ENCODE measurements around the gene MAN2B2. TPM values are rescaled to one million over a fixed set of nuclear protein-coding genes. Genes with fewer than 3 reads are reported as not detected.

The MAN2B2 gene
- polyA plus RNA-seq, 5 donors = 12.3 to 18.1 (median 15.9) TPM

DNA sequence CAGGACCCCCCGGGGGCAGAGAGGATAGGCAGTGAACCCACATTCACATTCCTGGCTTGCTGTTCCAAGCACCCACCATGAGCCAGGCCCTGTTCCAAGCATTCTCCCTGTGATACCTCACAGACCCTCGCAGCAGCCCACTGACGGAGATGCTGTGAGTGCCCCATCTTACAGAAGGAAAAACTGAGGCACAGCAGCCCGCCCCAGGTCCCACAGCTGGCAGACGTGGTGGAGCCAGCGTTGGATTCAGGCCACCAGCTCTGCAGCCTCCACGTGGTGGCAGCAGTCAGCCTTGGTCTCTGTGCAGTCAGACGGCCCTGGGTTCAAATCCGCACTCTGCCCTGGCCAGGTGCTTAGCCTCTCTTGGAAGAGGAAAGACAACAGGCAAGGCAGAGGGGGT, 16.8 kb downstream of the MAN2B2 start:
- no peak for DNase-seq

DNA sequence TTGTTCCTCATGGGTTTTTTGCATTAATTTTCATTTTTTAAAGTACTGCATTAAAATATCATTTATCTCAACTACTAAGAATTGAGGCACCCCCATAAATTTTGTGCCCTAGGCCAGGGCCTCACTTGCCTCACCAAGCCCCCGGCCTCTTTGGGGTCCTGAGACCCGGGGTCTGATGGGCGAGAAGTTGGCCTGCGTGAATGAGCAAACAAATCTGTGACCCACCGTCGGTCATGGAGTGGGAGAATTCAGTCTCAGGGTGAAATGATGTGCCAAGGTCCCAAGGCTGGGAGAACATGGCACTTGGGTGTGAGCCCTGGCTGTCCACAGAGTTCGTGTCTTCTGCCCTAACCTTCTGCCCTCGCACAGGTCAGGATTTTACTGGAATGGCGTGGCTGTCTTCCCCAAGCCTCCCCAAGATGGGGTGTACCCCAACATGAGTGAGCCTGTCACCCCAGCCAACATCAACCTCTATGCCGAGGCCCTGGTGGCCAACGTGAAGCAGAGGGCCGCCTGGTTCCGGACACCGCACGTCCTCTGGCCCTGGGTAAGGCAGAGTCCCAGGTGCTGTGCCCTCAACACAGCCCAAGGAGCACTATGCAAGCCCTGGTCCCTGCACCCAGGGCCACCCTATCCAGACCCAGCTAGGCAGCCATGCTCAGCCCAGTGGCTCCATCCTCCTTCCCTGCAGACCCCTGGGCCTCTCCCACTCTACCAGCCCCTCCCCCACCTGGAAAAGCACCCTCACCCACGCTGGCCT, 18.0 kb downstream of the MAN2B2 start:
- no peak for DNase-seq

DNA sequence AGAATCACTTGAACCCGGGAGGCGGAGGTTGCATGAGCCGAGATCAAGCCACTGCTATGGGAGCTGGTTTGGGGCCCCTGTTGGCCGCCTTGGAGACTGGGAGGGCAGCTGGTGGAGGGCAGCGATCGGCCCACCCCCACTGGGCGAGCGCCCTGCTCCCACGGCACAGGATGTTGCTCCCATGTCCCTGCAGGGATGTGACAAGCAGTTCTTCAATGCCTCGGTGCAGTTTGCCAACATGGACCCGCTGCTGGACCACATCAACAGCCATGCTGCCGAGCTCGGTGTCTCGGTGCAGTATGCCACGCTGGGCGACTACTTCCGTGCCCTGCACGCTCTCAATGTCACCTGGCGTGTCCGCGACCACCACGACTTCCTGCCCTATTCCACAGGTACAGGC, 19.4 kb downstream of the MAN2B2 start:
- no peak for DNase-seq

DNA sequence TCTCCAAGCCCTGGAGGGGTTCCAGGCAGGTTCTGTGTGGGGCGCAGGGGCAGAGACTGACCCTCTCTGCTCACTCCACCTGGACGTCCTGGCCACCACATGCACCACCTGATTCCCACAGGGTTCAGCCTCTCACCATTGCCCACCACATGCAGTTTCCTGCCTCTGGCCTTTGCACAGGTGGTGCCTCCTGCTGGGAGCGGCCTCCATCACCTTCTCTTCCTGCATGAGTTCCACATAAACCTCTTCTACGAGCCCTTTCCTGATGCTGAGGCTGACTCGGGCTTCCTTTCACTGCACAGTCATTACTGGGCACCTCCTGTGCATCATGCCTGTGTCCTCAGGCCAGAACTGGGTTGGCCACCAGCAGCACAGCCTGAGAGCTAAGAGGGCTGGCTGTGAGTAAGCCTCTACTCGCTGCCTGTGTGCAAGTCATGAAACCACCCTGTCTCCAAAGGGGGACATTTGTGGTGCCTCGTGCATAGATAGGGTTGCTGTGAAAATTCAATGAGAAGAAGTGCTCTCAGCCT, 19.9 kb downstream of the MAN2B2 start:
- DNase-seq = no peak

DNA sequence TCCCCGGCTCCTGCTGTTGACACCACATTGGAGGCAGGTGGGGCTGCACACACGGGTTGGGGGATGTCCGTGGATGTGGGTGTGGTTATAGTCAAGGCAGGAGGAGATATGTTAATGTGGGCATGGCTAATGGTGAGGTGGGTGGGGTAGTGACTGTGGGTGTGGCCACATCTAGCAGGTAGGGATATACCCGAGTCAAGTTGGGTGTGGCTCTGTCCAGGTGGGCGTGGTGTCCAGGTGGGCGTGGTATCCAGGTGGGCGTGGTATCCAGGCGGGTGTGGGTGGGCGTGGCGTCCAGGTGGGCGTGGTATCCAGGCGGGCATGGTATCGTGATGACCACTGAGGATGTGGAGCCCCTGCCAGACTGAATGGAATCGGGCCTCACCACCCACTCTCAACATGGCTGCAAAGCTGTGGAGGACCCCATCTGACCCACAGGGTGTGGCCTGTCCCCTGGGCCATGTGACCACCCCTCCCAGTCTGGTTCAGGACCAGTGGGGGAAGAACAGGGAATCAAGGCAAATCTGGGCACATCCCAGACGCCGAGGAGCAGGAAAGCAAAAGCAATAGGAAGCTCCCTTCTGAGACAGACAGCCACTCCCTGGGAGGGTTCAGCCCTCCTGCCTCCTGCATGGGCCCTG, 21.0 kb downstream of the MAN2B2 start:
- DNase-seq = no peak

DNA sequence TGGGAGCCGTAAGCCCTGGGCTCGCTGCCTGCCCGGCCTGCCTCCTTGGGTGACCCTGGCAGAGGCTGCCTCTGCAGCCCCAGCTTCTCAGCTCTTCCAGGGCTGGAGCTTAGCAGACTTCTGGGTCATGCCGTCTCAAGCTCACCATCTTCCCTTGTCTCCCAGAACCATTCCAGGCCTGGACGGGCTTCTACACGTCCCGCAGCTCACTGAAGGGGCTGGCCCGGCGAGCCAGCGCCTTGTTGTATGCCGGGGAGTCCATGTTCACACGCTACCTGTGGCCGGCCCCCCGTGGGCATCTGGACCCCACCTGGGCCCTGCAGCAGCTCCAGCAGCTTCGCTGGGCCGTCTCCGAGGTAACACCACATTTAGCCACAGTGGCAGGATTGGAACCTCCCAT, 22.0 kb downstream of the MAN2B2 start:
- no peak for DNase-seq

DNA sequence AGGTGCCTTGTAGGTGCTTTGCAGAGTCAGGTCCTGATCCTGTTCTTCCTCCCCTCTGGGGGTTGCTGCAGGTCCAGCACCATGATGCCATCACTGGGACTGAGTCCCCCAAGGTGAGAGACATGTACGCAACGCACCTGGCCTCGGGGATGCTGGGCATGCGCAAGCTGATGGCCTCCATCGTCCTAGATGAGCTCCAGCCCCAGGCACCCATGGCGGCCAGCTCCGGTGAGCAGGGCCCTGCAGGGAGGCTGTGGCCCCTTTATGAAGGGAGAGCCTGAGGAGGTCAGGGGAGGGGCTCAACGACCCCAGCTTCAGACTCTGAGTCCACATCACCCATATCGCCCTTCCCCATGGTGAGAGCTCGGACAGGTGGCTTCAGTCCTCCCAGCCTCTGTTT, 23.1 kb downstream of the MAN2B2 start:
- no peak for DNase-seq

DNA sequence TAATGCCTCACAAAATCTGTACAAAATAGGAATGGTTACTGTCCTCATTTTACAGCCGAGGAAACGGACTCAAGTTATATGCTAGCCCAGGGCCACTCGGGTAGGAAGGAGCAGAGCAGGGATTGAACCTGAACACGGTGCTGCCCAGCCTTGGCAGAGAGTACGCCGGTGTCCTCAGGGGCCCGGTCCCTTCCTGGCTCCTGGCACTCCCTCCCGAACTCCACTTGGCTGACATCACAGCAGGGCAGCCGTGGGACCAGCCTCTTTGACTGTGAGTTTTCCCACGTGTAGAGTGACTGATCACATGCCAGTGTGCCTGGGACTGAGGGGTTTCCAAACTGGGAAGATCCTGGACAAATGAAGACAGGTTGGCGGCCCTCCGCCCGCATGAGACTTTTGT, 23.7 kb downstream of the MAN2B2 start:
- DNase-seq = no peak

DNA sequence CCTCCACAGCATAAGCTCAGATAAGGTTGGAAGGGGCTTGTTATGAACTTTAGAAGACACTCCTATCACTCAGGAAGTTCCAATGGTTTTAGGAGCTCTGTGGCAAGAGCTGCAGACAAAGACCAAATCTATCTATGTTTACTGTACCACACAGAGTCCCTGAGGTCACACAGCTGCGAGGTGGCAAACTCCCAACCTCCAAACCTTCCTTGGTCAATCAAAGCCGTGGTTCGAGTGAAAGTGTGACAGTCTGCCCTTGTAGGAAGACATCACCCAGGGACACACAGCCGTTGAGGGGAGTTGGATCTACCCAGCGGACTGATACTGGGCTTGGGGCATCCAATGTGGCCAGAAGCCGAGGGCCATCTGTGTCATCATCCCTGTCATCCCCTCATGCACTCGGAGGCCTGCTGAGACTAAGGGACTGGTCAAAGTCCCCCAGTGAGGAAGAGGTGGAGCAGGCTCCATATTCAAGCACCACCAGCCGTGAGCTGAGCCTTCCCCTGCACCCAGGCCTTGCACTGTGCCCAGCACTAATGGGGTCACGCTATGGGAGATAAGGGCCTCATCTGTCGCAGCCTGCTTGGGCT, 26.8 kb downstream of the MAN2B2 start:
- DNase-seq = no peak

DNA sequence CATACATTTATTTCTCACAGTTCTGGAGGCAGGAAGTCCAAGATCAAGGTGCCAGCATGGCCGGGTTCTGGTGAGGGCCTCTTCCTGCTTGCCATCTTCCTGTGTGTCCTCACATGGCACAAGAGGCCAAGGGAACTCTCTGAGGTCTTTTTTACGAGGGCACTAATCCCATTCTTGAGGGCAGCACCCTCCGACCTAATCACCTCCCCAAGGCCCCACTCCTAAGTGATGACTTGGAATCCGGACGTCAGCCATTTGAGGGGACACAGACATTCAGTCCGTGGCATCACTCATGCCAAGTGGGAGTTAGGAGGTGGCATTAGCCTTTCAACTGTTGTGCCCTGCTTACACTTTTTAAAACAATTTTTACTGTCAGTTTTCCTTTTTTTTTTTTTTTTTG, 27.3 kb downstream of the MAN2B2 start:
- no peak for DNase-seq

DNA sequence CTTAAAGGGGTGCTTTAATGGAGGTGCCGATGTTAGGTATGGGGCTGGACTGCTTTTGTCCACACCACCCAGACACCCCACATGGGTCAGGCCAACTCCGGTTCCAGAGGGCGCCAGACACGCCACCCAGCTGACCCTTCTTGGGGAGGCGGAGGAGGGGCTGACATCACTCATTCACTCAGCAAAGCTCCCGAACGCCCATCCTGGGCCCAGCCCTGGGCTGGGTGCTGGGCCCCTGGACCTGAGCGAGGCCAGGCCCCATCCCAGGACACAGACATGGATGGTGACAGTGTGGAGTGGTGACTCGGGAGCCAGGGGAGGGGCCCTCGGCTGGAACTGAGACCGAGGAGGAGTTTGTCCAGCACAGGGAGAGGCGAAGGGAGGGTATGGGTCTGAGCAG, 28.1 kb downstream of the MAN2B2 start:
- DNase-seq = no peak

DNA sequence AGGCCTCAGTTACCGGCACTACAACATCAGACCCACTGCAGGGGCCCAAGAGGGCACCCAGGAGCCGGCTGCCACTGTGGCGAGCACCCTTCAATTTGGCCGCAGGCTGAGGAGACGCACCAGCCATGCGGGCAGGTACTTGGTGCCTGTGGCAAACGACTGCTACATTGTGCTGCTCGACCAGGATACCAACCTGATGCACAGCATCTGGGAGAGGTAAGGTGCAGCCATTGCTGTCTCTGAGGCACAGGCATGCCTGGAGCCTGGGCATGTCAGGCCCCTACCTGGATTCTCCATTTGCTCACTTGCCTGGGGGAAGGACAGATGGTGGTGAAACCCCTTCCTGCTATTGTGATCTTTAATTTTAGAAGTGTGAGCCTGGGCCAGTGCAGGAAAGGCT, 30.1 kb downstream of the MAN2B2 start:
- no peak for DNase-seq

DNA sequence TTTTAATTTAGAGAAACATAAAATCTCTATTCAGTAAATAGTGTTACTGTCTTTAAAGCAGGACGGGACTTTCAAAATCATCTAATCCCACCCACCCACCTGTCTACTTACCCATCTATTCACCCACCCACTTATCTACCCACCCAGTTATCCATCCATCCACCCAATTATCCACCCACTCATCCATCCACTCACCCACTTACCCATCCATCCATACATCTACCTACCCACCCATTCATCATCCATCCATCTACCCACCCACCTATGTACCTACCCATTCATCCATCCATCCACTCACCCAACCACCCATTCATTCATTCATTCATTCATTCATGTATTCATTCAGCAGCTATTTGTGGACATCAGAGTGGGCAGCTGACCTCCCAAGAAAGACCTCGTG, 30.6 kb downstream of the MAN2B2 start:
- no peak for DNase-seq

DNA sequence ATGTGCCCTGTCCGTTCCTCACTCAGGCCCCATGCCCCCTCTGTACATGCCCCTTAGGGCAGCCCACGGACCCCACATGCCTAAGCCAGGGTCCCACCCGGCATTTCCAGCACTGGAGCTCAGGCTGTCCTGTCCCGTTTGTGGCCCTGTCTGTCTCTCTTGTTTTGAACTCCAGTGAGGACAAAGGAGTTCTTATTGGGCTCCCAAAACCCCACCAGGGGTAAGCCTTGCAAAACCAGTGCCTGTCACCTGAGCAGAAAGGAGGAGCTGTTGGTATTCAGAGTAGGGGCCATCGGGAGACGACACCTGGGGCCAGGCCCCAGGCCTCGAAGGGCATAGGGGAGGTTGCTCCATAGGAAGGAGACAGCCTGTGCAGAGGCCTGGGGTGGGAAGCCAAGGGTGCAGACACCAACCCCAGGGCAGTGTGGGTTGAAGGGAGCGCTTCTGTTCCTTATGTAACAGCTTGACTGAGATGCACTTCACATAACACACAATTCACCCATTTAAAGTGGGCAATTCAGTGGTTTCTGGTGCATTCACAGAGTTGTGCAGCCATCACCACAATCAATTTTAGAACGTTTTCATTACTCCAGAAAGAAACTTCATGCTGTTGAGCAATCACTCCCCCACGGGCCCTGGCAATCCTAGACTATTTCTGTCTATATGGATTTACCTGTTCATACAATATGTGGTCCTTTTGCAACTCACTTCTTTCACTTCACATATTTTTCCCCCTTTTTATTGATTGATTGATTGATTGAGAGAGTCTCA, 31.7 kb downstream of the MAN2B2 start:
- DNase-seq = no peak

DNA sequence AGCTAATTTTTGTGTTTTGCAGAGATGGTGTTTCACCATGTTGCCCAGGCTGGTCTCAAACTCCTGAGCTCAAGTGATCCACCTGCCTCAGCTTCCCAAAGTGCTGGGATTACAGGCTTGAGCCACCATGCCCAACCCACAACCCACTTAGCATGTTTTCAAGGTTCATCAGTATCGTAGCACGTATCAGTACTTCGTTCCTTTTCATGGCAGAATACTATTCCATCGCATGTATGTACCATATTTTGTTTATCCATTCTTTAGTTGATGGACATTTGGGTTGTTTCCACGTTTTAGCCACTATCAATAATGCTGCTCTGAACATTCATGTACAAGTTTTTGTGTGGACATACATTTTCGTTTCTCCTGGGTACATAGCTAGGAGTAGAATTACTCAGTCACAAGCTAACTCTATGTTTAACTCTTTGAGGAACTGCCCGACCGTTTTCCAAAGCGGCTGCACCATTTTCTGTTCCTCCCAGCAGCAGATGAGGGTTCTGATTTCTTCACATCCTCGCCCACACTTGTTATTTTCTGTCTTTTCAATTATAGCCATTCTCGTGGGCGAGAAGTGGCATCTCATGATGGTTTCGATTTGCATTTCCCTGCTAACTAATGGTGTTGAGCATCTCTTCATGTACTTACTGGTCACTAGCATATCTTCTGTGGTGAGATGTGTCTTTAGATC, 32.5 kb downstream of the MAN2B2 start:
- DNase-seq = no peak

DNA sequence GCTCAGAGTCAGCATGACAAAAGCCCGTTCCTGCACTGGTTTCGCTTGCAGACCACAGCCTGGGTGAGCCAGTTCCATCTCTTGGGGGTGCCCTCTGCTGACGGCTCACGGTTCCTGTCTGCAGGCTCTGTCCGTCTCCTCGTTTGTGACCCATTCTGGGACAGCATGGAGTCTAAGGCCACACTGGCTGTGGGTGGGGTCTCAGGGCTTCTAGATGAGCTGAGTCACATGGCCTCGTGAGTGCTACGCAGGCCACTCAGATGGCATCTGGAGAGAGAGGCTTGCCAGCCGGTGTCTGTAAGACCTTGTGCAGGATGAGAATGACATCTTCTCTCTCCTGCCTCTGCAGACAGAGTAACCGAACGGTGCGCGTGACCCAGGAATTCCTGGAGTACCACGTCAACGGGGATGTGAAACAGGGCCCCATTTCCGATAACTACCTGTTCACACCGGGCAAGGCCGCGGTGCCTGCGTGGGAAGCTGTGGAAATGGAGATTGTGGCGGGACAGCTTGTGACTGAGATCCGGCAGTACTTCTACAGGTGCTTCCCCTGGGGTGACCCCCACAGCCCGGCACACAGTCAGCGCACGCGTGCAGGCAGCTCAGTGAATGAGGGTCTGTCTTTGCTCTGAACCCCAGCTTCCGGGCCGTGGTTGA, 33.9 kb downstream of the MAN2B2 start:
- DNase-seq = no peak

DNA sequence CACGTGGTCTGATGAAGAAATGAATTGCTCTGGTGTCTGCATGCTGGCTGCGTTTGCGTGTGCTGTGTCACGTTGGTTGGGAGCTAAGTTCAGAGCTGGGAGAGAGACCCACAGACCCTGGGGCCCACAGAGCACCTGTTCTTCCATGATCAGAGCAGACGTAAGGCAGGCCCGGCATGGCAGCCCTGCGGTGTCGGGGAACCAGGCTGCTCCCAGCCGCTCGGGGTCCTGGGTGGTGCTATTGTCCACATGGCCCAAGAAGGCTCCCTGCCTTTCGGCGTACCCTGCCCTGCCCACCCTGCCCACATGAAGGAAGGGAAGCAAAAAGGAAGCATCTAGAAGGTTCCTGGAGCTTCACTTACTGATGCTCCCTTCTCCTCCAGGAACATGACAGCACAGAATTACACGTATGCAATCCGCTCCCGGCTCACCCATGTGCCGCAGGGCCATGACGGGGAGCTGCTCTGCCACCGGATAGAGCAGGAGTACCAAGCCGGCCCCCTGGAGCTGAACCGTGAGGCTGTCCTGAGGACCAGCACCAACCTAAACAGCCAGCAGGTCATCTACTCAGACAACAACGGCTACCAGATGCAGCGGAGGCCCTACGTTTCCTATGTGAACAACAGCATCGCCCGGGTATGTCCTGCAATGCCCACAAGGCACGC, 34.6 kb downstream of the MAN2B2 start:
- DNase-seq = no peak

DNA sequence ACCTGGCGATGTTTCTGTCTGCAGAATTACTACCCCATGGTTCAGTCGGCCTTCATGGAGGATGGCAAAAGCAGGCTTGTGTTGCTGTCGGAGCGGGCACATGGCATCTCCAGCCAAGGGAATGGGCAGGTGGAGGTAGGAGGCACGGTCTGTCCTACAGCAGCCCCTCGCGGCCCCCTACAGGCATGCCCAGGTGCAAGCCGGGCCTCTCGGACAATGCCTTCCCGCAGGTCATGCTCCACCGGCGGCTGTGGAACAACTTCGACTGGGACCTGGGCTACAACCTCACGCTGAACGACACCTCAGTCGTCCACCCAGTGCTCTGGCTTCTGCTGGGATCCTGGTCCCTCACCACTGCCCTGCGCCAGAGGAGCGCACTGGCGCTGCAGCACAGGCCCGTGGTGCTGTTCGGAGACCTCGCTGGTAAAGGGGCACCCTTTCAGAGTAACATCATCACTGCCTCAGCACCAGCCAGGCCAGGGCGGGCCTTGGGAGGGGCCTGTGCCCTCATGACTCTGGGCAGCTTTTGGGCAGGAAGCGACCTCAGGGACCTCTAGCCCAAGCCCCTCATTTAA, 36.0 kb downstream of the MAN2B2 start:
- DNase-seq = no peak

DNA sequence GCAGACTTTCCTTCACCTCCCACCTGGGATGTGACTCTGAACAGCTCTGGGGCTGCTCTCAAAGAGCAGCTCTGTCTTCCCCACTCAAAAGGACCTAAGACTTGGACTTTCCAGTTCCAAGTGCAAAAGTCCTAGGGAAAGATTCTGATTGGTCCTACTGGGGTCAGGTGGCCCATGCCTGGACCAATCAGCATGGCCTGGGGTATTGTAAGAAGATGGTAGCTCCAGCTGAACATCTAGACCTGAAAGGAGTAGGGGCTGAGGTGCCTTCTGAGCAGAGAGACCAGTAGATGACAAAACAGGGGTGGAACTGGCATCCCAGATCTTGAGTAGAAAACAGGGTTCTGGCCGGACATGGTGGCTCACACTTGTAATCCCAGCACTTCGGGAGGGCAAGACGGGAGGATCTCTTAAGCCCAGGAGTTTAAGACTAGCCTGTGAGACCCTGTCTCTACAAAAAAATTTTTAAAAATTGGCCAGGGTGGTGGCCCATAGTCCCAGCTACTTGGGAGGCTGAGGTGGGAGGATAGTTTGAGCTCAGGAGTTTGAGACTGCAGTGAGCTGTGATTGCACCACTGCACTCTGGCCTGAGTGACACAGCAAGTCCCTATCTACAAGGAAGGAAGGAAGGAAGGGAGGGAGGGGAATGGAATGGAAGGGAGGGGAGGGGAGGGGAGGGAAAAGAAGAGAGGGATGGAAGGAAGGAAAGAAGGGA, 38.1 kb downstream of the MAN2B2 start:
- no peak for DNase-seq
